RPMI7951 (cell line): ENCODE results near the gene BEST1. TPM values are rescaled to one million over a fixed set of nuclear protein-coding genes. Genes with fewer than 3 reads are reported as not detected.

Experiments used
- DNase-seq: peaks from one replicate; pipeline ENCODE4 v3.0.0-alpha.2; 2012; ENCODE audit warnings: low read depth
- total RNA-seq: library from RNA; depleted of rRNA; stranded (reverse); fragments of >200 nt; shearing (Covaris generic); gene quantifications from 2 replicates; pipeline ENCODE4 v1.2.3, GENCODE V29; 2014; rRNA removed

BEST1 gene
- 0.10 and 0.12 TPM in 2 replicates for total RNA-seq

DNA sequence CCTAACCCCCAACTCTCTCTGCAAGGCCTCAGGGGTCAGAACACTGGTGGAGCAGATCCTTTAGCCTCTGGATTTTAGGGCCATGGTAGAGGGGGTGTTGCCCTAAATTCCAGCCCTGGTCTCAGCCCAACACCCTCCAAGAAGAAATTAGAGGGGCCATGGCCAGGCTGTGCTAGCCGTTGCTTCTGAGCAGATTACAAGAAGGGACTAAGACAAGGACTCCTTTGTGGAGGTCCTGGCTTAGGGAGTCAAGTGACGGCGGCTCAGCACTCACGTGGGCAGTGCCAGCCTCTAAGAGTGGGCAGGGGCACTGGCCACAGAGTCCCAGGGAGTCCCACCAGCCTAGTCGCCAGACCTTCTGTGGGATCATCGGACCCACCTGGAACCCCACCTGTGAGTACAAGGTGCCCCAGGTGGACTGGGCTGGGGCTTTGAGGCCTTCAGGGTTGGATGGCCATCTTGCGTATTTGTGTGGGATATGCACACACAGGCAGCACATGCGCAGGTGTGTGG, at the start of gene BEST1:
Gene BEST1, plus strand, starts transcription at position 317 of the 513 bp plus-strand sequence. CDS start 1,456 bp downstream, outside the sequence.
- no peak for DNase-seq

GRCh38 chr11:61901397-61901796, 48.8 kb upstream of the BEST1 start:
- no peak for DNase-seq

- DNase-seq, result no peak
Measured at GRCh38 chr11:61902313-61902712, 47.8 kb upstream of the BEST1 start.

DNA sequence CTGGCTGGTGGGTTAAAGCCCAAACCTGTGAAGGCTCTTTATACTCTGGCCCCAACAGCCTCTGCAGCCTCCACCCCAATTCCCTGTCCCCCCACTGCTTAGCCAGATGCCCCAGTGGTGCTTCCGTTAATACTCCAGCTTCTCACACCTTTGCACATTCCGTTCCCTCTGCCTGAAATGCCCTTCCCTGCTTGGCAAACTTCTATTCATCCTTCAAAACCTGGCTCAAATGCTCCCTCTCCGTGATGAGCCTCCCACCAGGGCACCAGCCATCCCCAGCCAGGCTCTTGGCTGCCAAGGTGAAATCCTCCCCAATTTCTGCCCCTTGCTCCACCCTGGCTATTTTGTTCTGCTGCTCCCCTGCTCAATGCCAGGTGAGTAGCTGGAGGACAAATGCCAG, 46.3 kb upstream of the BEST1 start:
- DNase-seq, result no peak

DNA sequence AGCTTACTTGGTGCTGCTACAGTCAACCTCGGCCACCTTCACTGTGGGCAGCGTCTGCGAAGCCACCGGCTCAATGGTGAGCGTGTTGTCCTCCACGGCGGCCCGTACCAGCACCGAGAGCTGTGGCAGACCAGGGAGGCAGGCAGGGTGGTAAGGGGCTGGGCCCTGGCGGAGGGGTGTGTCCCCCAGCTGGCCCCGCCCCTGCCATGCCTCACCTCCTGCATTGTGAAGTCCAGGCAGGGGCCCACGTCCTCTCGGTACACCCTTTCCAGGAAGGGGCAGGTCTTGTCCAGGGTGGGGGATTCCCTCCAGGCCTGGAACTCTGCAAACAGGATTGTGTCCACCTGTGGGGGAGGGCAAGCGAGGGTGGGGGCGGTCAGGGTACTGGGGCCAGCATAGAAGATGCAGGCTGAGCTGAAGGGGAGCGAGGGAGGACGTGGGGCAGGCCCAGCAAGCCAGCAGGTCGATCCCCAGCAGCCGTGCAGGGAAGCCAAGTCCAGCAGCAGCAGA, 45.6 kb upstream of the BEST1 start:
- DNase-seq, result no peak

DNA sequence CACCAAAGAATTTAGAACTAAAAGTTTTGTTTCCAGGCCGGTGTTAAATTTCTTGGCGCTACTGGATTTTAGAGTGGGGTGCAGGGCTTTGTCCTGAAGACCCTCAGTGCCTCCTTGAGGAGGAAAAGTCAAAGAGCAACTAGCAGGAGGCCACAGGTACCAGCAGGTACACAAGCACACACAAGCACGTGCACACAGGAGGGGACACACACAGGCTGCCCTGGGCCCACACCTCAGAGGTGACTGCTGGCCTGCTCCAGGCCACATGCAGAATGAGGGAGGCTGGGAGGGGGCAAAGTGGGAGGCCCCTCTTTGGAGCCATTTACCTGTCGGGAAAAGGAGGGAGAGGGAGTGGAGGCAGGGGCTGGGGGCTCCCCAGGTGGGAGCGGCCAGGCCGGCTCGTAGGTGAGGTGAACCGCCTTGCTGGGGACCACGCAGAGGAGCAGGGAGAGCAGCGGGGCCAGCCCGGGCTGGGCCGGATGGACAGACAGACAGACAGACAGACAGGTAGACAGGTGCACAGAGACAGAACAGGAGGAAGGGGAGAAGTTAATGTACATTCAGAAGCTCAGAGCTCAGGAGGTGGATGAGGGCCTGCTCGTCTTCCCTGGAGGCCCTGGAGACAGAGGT, 45.0 kb upstream of the BEST1 start:
- no peak for DNase-seq

DNA sequence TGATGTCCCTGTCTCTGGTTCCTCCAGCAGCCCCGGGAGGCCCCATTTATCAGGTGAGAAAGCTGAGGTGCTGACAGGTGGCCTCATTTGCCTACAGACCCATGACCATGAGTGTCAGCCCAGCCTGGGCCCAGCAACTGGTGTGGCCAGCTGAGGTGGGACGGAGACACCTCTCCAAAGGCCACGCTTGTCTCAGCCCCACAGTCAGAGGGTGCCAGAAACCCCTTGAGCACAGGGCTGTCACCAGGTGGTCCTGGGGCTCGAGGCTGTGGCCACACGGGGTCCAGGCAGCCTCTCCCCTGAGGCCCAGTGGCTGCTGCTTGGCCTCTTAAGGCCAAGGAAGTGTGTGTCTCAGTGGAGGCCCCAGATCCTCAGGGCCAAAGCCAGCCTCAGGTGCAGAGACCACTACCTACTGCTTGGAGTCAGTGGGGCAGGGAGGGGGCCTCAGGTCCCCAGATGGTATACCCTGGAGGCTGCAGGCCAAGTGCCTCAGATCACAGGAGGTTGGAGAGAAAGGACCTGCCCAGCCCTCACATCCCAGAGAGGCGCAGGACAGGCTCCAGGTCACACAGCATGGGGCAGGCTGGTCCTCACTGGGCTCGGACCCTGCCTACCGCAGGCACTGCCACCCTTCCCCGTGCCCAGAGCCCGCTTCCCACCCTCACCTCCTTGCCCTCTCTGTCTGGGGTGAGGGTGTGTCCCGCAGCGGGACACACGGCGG, 44.2 kb upstream of the BEST1 start:
- DNase-seq, result no peak

- no peak for DNase-seq
Measured at GRCh38 chr11:61906522-61906909, 43.6 kb upstream of the BEST1 start.

- DNase-seq, result no peak
Measured at GRCh38 chr11:61907282-61907681, 42.9 kb upstream of the BEST1 start.

DNA sequence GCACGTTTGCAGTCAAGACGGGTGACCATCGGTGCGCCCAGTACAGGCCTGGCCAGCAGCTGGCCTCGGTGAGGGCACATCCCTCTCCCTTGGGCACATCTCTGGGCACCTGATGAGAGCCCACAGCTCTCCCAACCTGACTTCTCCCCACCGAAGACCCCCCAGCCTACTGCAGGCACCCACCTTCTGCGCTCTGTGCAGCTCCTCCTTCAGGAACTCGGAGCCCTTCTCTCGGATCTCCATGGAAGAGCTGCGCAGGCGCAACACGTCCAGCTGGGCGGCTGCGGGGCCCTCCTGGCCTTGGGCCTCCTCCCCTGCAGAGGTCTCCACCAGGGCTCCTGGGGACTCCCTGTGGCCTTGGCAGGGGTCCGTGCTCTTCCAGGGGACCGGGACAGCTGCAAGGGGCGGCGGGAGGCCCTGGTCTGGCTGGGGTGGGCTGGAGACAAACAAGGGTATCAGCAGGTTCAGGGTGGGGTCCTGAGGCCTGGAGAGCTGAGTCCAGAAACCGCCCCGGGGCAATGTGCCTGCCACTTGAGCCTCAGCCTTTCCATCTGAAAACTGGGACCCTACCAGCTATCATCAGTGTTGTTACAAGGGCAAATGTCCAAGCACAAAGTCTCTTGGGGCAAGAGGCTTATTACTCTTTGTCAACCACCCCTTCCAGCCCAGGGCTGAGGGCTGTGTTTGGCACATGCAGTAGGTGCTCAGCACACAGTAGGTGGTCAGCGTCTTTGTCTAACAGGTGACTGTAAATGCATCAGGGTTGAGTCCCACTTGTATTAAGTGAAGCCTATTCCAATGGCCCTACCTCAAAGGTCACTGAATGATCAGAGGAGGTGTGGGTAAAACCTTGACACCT, 42.1 kb upstream of the BEST1 start:
- no peak for DNase-seq

DNA sequence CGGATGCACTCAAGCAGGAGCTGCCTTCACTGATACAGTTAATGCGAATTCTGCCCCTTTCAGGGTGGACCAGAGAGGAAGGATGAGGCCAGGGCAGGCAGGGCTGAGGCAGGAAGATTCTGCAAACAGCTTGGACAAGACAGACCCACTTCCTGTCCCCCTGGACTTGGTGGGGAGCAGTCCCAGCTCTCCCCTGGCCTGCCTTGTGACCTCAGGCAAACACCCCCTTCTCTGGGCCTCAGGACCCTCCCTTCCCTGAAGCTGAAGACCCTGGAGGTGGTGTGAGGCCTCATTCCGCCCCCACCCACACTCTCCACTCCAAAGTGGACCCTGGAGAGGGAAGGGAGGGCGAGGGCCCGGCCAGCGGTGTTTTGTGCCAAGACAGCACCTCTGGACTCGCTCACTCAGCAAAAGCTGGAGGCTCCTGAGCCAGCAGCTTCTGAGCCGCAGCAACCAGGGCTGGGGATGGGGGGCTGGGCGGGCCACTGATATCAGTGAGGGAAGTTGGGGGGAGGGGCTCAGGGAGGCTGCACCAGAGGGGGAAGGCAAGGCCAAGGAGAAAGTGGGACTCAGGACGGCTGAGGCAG, 41.3 kb upstream of the BEST1 start:
- no peak for DNase-seq

DNA sequence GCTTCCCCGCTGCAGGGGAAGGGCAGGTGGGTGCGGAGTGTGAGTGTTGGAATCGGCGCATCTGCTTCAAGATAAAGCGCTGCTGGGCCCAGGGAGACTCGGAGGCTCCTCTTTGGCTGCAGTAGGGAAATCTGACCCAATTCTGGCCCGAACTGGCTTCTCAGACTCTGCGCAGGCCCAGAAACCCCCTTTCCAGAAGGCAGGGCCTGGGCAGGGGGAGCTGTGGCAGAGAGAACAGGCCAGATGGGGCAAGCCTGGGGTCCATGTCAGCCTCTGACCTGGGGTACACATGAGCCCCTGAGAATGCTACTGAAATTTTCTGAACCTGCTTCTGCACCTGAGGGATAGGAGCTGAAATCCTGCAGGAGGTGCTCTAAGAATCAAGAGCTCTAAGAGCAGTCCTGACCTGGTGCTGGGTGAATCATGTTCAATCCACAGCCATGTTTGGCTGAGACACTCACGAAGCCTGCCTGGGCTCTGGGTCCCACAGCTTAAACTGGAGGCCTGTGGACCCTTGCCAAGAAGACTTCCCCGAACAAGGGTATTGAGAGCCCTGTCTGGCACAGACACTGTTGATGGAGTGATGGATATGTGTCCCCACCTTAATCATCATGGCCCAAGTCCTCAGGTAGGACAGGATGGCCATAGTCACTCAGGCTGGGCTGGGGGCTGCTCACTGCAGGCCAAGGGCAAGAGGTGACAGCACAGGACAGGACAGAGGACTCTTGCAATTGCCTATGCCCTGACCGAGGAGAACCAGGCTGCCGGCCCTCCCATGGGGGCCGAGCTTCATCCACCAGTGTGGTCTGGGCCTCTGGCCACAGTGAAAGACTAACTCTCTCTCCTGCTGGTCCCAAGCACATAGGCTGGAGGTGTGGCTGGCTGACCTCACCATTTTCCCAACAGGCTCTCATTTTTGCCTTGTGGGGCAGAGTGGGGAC, 39.7 kb upstream of the BEST1 start:
- no peak for DNase-seq

DNA sequence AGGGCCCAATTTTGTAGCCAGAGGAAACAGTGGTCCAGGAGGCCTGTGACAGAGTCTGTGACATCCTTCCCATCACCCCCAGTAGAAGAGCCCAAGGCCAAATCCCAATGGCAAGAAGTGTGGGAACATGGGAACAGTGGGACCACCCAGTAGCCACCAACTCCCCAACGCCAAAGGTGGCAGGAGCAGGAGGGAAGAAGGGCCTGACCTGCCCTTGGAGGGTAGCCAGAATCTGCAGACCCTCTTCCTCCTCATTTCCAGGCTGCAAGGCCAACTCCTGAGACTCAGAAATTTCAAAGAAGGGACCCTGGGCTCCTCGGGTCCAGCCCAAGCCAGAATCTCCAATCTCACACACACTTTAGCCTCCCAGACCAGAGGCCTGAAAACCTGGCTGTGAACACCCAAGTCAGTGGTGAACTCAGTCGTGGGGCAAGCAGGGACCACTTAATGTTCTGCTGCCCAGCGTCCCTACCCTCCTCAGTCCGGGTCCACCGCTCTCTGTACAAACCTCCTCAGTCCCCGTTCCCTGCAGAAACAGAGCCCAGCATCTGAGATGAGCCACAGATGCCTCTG, 38.9 kb upstream of the BEST1 start:
- no peak for DNase-seq

DNA sequence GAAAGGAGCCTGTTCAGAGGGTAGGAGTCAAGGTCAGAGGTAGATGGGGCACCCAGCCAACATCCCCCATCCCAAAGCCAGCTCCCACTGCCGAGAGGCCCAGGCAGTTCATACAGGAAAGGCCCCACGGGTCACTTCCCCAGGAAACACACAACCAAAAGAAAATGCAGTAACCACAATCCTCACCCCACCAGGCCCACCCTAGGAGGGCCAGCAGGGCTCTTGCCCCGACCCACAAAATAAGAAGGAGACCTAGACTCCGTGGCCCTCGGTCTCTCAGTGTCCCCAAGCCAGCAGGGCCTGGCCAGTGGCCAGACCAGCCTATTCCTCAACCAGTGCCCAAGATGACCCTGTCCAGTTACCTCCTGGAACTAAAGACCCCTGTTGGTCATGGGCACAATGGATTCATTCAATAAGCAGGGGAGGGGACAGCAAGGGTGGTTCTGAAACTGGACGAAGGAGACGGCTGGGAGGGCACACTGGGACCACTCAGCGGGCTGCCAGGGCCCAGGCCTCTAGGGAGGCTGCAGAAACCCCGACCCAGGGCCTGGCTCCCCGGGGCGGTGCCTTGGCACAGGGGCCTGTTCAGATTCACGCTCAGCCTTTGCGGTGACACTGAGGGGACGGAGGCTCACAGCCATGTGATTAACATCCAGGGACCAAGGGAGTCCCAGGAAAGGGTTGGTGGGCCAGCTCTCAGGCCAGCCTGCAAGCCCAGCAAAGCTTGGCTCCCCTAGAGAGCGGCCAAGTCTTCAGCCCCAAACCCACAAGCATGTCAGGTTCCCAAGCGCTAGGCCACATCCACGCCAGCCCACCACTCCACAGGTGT, 38.2 kb upstream of the BEST1 start:
- DNase-seq, result no peak

GRCh38 chr11:61912530-61912898, 37.6 kb upstream of the BEST1 start:
- DNase-seq, result no peak

- DNase-seq, result no peak
Measured at GRCh38 chr11:61912991-61913698, 37.0 kb upstream of the BEST1 start.

GRCh38 chr11:61913699-61914395, 36.3 kb upstream of the BEST1 start:
- no peak for DNase-seq
